Measurements from ENCODE around the gene GOLGA8J.

Gene GOLGA8J

GRCh38 chr15:30056166-30056565, 26.6 kb upstream of the GOLGA8J start:
- TF ChIP-seq LEF1 (IDR thresholded peaks at IDR 0.05; ENCODE audit: borderline replicate concordance) (no peak), NFRKB (IDR thresholded peaks at IDR 0.05) (no peak), SP1 (IDR thresholded peaks at IDR 0.05) (no peak), FOXA1 (IDR thresholded peaks at IDR 0.05) (no peak), ZNF384 (IDR thresholded peaks at IDR 0.05) (no peak), HDGF (IDR thresholded peaks at IDR 0.05; ENCODE audit: borderline replicate concordance) (no peak), FOXM1 (IDR thresholded peaks at IDR 0.05; ENCODE audit: borderline replicate concordance) (no peak), ARNT (IDR thresholded peaks at IDR 0.05) (no peak), SUZ12 (IDR thresholded peaks at IDR 0.05) (no peak), L3MBTL2 (conservative IDR thresholded peaks at IDR 0.05) (no peak), BHLHE40 (IDR thresholded peaks at IDR 0.05; ENCODE audit: borderline replicate concordance) (no peak), FOXK2 (IDR thresholded peaks at IDR 0.05) (no peak), CTBP1 (IDR thresholded peaks at IDR 0.05; ENCODE audit: borderline replicate concordance) (no peak), TARDBP (IDR thresholded peaks at IDR 0.05) (no peak), ELF4 (IDR thresholded peaks at IDR 0.05) (no peak)
- TF ChIP-seq, protein P1, sequence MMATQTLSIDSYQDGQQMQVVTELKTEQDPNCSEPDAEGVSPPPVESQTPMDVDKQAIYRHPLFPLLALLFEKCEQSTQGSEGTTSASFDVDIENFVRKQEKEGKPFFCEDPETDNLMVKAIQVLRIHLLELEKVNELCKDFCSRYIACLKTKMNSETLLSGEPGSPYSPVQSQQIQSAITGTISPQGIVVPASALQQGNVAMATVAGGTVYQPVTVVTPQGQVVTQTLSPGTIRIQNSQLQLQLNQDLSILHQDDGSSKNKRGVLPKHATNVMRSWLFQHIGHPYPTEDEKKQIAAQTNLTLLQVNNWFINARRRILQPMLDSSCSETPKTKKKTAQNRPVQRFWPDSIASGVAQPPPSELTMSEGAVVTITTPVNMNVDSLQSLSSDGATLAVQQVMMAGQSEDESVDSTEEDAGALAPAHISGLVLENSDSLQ (IDR thresholded peaks at IDR 0.05): no peak
- no peak for DNase-seq (ENCODE audit: extremely low spot score)
- POLR2A ChIA-PET: no interaction called here
- CTCF ChIA-PET: no interaction called here

DNA sequence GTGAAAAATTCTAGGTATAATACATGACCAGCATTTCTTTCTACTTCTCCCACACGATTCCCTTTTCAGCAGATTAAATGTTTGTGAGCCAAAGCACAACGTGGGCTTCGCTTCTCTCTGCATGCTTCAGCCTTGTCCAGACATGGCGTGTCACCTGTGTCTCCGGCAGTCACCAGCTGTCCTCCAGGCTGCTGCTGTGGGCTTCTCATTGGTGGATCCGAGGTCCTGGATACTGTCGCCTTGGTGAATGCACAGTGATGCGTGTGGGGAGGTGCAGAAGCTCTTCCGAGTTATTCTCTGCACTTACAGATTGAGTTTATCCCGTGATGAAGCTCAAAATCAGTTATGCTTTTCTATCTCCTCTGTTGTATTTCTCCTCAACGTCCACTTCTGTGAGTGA, 23.0 kb upstream of the GOLGA8J start:
- ChIA-PET CTCF (interaction anchor here (1.0 kb wide), 1 partner anchor 15 kb away, joined by 3 read pairs; no protein-coding TSS in a partner anchor), POLR2A (no interaction called here)
- no peak for TF ChIP-seq FOXA1 (IDR thresholded peaks at IDR 0.05)
- no peak for TF ChIP-seq SP1 (IDR thresholded peaks at IDR 0.05)
- no peak for TF ChIP-seq FOXK2 (IDR thresholded peaks at IDR 0.05)
- TF ChIP-seq NFRKB (IDR thresholded peaks at IDR 0.05): no peak
- no peak for TF ChIP-seq TARDBP (IDR thresholded peaks at IDR 0.05)
- no peak for TF ChIP-seq FOXM1 (IDR thresholded peaks at IDR 0.05; ENCODE audit: borderline replicate concordance)
- TF ChIP-seq, protein P1 (IDR thresholded peaks at IDR 0.05): no peak
- TF ChIP-seq HDGF (IDR thresholded peaks at IDR 0.05; ENCODE audit: borderline replicate concordance): no peak
- TF ChIP-seq CTBP1 (IDR thresholded peaks at IDR 0.05; ENCODE audit: borderline replicate concordance): no peak
- no peak for TF ChIP-seq SUZ12 (IDR thresholded peaks at IDR 0.05)
- no peak for TF ChIP-seq LEF1 (IDR thresholded peaks at IDR 0.05; ENCODE audit: borderline replicate concordance)
- TF ChIP-seq BHLHE40 (IDR thresholded peaks at IDR 0.05; ENCODE audit: borderline replicate concordance): no peak
- no peak for DNase-seq (ENCODE audit: extremely low spot score)

DNA sequence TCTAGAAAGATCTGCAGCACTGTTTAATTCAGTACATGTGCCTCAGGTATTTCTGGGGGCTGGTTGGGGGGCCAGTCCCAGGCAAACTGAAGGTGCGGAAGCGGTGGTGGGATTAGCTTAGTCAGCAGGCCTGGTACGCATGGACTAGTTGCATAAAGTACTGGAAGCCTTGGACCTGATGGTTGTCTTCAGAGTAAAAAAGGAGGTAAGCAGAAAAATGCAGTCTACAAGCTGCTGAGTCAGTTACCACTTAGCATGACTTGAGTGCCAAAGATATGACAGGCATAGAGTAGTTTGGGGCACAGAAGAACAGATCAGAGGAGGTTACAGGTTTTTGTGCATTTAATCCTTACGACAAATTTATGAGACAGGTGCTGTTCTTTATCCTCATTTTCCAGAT, 19.9 kb upstream of the GOLGA8J start:
- TF ChIP-seq SUZ12 (IDR thresholded peaks at IDR 0.05): no peak
- TF ChIP-seq, protein P1 (IDR thresholded peaks at IDR 0.05): no peak
- no peak for TF ChIP-seq ARNT (IDR thresholded peaks at IDR 0.05)
- TF ChIP-seq LEF1 (IDR thresholded peaks at IDR 0.05; ENCODE audit: borderline replicate concordance): no peak
- no peak for DNase-seq (ENCODE audit: extremely low spot score)
- ChIA-PET CTCF (no interaction called here), POLR2A (no interaction called here)

DNA sequence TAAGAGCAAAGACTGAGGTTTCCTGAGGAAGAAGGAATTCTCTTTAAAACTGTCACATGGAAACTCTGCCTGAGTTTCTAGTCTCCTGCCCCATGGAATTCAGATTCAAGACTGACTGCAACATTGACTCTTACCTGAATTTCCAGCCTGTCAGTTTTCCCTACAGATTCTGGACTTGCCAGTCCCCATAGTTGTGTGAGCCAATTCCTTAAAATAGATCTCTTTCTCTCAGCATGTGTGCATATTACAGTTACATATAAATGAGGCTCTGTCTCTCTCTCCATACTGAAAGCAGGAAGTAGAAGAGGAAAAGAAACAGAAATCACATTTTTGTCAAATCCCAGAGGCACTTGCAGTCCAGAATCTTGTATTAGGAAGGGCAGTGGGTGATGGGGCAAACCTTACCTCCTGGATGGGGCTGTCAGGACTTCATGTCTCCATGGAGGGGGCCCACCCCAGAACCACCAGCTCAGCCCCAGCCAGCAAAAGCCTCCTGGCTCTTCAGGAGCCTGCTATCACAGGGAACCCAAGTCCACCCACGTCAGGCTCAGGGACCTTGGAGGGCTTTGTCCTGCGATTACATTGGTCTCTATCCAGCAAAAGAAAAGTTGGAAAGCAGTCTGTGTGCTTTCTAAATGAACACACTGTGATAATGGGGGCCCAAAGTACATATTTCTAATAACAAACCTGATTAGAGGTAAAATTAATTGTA, 18.8 kb upstream of the GOLGA8J start:
- POLR2A ChIA-PET: no interaction called here
- CTCF ChIA-PET: no interaction called here

DNA sequence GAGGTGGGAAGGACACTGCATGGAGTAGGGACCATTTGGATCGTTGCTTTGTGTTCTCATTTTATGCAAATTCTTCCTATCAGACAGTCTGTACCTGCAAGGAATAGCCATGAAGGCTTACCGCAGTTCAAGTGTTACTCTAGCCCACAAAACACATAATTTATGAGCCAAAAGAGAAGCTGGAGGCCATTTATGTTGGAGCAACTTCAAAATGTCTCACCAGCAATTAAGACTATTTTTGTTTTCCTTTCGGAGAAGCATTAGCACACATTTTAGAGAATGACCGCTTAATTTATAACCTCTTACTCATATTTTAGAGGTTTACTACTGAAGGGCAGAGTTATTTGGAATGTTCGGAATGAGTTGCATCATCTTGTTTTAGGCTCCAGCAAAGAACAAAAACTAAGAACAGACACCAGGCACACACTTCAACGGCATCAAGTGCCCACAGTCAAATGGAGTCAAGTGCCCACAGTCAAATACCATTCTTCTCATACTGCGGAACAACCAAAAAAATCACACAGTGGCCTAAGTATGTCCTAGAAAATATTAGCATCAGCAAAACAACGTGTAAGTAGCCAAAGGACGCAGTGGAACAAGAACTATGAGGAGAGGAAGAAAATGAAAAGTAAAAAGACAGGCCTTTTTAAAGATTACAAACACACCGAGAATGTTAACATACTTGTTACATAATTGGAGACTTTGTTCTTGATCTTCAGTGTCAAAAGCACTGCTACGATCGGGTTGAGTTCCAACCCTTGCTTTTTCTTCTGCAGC, 17.5 kb upstream of the GOLGA8J start:
- DNase-seq (ENCODE audit: extremely low spot score): no peak
- ChIA-PET POLR2A (no interaction called here), CTCF (interaction anchor here (1.2 kb wide), 1 partner anchor 10 kb away, joined by 3 read pairs; no protein-coding TSS in a partner anchor)
- no peak for TF ChIP-seq TARDBP (IDR thresholded peaks at IDR 0.05)
- TF ChIP-seq, protein P1 (IDR thresholded peaks at IDR 0.05): 0 out of 2 replicates have a peak, but pooled peaks have one; percentile 1

More for the DNA sequence above, 18.8 kb upstream of the GOLGA8J start:
- no peak for DNase-seq (ENCODE audit: extremely low spot score)
- TF ChIP-seq BHLHE40 (IDR thresholded peaks at IDR 0.05; ENCODE audit: borderline replicate concordance): no peak
- TF ChIP-seq CTBP1 (IDR thresholded peaks at IDR 0.05; ENCODE audit: borderline replicate concordance): no peak
- TF ChIP-seq FOXM1 (IDR thresholded peaks at IDR 0.05; ENCODE audit: borderline replicate concordance): no peak
- TF ChIP-seq NFRKB (IDR thresholded peaks at IDR 0.05): no peak
- TF ChIP-seq, protein P1 (IDR thresholded peaks at IDR 0.05): no peak
